HepG2 (cell line): ENCODE measurements around the gene SLC8B1.

Source experiments
- CHD2 ChIP-seq: IDR thresholded peaks from 2 replicates; pipeline ENCODE4 v1.6.1; 2011; ENCODE audit warnings: low read depth, low read length, improper control_type of control experiment
- ESRRA ChIP-seq: sonication (generic); formaldehyde crosslinking; IDR thresholded peaks from 2 replicates; pipeline ENCODE4 v1.5.1; 2020; ENCODE audit warnings: mild to moderate bottlenecking, low read depth, missing genetic modification reagents
- HCFC1 ChIP-seq: fragments of 150-350 bp; IDR thresholded peaks from 2 replicates; pipeline ENCODE4 v1.6.1; 2014; ENCODE audit warnings: low read depth, low read length
- HNRNPH1 ChIP-seq: fragments of 200-400 bp; formaldehyde crosslinking; optimal IDR thresholded peaks from 2 replicates; pipeline ENCODE3; 2017; ENCODE audit warnings: mild to moderate bottlenecking, low read depth, low read length
- KLF9 ChIP-seq: IDR thresholded peaks from 2 replicates; pipeline ENCODE4 v1.6.1; 2016; ENCODE audit warnings: low read depth
- POLR2AphosphoS5 ChIP-seq: IDR thresholded peaks from 2 replicates; pipeline ENCODE4 v1.6.1; 2012; ENCODE audit warnings: low read depth, low read length
- RFXAP ChIP-seq: sonication (generic); formaldehyde crosslinking; IDR thresholded peaks from 2 replicates; pipeline ENCODE4 v1.4.0; 2020; ENCODE audit warnings: missing genetic modification reagents, borderline replicate concordance
- YY1 ChIP-seq: IDR thresholded peaks from 2 replicates; pipeline ENCODE4 v1.6.1; 2011; ENCODE audit warnings: low read length, low read depth, moderate library complexity, mild to moderate bottlenecking; ENCODE audit not compliant: insufficient read depth, insufficient replicate concordance
- ZMYM3 ChIP-seq: sonication (generic); formaldehyde crosslinking; IDR thresholded peaks from 2 replicates; pipeline ENCODE4 v1.5.1; 2020; ENCODE audit warnings: mild to moderate bottlenecking, missing genetic modification reagents
- ZNF766 ChIP-seq: sonication (generic); formaldehyde crosslinking; IDR thresholded peaks from 2 replicates; pipeline ENCODE4 v1.5.0; 2020; ENCODE audit warnings: missing genetic modification reagents, borderline replicate concordance
- TF ChIP-seq, protein P1 (sequence below): sonication (generic); formaldehyde crosslinking; IDR thresholded peaks from one replicate; pipeline ENCODE4 v1.5.1; 2020; ENCODE audit warnings: mild to moderate bottlenecking, missing genetic modification reagents; ENCODE audit errors: not compliant biosample characterization
- TF ChIP-seq, protein P2 (sequence below): sonication (generic); formaldehyde crosslinking; IDR thresholded peaks from 2 replicates; pipeline ENCODE4 v1.5.0; 2020; ENCODE audit warnings: mild to moderate bottlenecking, missing genetic modification reagents, moderate library complexity

DNA sequence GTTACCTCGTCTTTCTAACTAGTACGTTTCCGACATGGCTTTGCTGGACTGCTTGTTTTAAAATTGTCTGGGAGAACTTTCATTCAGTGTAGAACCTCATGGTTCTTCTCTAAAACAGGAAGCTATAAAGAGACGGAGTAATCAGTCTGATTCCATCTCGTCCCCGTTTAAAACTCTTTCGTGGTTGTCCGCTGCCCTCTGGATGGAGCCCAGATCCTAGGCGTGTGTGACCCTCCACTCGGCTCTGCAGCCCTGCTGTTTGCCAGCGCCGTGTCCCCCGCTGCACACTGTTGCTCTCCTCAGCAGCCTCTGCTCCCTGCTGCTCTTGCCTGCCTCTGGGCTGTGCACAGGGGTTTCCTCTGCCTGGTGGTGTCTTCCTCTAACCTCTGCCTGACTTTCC, 50.2 kb downstream of the SLC8B1 start:
- TF ChIP-seq, protein P1, sequence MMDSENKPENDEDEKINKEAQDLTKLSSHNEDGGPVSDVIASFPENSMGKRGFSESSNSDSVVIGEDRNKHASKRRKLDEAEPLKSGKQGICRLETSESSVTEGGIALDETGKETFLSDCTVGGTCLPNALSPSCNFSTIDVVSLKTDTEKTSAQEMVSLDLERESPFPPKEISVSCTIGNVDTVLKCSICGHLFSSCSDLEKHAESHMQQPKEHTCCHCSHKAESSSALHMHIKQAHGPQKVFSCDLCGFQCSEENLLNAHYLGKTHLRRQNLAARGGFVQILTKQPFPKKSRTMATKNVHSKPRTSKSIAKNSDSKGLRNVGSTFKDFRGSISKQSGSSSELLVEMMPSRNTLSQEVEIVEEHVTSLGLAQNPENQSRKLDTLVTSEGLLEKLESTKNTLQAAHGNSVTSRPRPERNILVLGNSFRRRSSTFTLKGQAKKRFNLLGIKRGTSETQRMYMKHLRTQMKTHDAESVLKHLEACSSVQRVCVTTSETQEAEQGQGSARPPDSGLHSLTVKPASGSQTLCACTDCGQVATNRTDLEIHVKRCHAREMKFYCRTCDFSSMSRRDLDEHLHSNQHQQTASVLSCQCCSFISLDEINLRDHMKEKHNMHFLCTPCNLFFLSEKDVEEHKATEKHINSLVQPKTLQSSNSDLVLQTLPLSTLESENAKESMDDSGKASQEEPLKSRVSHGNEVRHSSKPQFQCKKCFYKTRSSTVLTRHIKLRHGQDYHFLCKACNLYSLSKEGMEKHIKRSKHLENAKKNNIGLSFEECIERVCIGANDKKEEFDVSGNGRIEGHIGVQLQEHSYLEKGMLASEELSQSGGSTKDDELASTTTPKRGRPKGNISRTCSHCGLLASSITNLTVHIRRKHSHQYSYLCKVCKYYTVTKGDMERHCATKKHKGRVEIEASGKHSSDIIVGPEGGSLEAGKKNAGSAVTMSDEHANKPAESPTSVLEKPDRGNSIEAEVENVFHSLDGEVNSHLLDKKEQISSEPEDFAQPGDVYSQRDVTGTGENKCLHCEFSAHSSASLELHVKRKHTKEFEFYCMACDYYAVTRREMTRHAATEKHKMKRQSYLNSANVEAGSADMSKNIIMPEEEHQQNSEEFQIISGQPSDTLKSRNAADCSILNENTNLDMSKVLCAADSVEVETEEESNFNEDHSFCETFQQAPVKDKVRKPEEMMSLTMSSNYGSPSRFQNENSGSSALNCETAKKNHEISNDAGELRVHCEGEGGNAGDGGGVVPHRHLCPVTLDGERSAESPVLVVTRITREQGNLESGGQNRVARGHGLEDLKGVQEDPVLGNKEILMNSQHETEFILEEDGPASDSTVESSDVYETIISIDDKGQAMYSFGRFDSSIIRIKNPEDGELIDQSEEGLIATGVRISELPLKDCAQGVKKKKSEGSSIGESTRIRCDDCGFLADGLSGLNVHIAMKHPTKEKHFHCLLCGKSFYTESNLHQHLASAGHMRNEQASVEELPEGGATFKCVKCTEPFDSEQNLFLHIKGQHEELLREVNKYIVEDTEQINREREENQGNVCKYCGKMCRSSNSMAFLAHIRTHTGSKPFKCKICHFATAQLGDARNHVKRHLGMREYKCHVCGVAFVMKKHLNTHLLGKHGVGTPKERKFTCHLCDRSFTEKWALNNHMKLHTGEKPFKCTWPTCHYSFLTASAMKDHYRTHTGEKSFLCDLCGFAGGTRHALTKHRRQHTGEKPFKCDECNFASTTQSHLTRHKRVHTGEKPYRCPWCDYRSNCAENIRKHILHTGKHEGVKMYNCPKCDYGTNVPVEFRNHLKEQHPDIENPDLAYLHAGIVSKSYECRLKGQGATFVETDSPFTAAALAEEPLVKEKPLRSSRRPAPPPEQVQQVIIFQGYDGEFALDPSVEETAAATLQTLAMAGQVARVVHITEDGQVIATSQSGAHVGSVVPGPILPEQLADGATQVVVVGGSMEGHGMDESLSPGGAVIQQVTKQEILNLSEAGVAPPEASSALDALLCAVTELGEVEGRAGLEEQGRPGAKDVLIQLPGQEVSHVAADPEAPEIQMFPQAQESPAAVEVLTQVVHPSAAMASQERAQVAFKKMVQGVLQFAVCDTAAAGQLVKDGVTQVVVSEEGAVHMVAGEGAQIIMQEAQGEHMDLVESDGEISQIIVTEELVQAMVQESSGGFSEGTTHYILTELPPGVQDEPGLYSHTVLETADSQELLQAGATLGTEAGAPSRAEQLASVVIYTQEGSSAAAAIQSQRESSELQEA (CRISPR knock-in tag), result no peak
- no peak for TF ChIP-seq HNRNPH1
- no peak for TF ChIP-seq YY1
- TF ChIP-seq, protein P2, sequence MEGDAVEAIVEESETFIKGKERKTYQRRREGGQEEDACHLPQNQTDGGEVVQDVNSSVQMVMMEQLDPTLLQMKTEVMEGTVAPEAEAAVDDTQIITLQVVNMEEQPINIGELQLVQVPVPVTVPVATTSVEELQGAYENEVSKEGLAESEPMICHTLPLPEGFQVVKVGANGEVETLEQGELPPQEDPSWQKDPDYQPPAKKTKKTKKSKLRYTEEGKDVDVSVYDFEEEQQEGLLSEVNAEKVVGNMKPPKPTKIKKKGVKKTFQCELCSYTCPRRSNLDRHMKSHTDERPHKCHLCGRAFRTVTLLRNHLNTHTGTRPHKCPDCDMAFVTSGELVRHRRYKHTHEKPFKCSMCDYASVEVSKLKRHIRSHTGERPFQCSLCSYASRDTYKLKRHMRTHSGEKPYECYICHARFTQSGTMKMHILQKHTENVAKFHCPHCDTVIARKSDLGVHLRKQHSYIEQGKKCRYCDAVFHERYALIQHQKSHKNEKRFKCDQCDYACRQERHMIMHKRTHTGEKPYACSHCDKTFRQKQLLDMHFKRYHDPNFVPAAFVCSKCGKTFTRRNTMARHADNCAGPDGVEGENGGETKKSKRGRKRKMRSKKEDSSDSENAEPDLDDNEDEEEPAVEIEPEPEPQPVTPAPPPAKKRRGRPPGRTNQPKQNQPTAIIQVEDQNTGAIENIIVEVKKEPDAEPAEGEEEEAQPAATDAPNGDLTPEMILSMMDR (CRISPR knock-in tag), result no peak
- no peak for TF ChIP-seq KLF9 (CRISPR knock-in tag)
- TF ChIP-seq RFXAP (CRISPR knock-in tag), result no peak
- no peak for TF ChIP-seq POLR2AphosphoS5
- no peak for TF ChIP-seq ESRRA (CRISPR knock-in tag)
- TF ChIP-seq CHD2, result no peak
- no peak for TF ChIP-seq ZMYM3 (CRISPR knock-in tag)
- no peak for TF ChIP-seq ZNF766 (CRISPR knock-in tag)
- no peak for TF ChIP-seq HCFC1
